IMR-90 (cell line): Measurements from ENCODE around the gene DYRK1B. TPM values are rescaled to one million over a fixed set of nuclear protein-coding genes. Genes with fewer than 3 reads are reported as not detected.

ENCODE experiments used
- ATAC-seq: fragments of 200-7000 bp; cut with Tn5 transposase; 2 replicates; pipeline ENCODE4 v1.9.1; 2020; ENCODE audit warnings: low read depth, mild to moderate bottlenecking, moderate library complexity
- BruUV-seq: library from RNA; stranded (reverse); fragments of 400-500 nt; replicated peaks from 2 replicates; lab custom pipeline; 2021; lab: Mats Ljungman, UMichigan
- CTCF ChIA-PET: fragments of 300-600 bp; formaldehyde crosslinking; extraction: SDS; loops from one replicate; lab custom pipeline; 2021; ENCODE audit warnings: antibody characterized with exemption; lab: Yijun Ruan, JAX
- POLR2A ChIA-PET: fragments of 300-600 bp; sonication (Branson Sonifier 250); formaldehyde crosslinking; loops from one replicate; lab custom pipeline; 2022; ENCODE audit warnings: antibody characterized with exemption; ENCODE audit not compliant: unreplicated experiment; lab: Charles Lee
- DNase-seq: peaks from one replicate; pipeline ENCODE4 v3.0.0; 2013
- H2AFZ ChIP-seq: replicated peaks from 2 replicates; pipeline ENCODE3; 2013; ENCODE audit warnings: low read length, mild to moderate bottlenecking; ENCODE audit not compliant: poor library complexity
- H2AK5ac ChIP-seq: 2 replicates; pipeline ENCODE4 v1.6.1; 2013; ENCODE audit warnings: low read depth, low read length, inconsistent platforms
- H2AK9ac ChIP-seq: replicated peaks from 2 replicates; pipeline ENCODE3; 2013; ENCODE audit warnings: mild to moderate bottlenecking, low read depth, low read length, moderate library complexity; ENCODE audit not compliant: poor library complexity
- H2BK120ac ChIP-seq: 2 replicates; pipeline ENCODE4 v1.6.1; 2013; ENCODE audit warnings: low read depth, low read length, inconsistent platforms
- H2BK15ac ChIP-seq: 3 replicates; pipeline ENCODE4 v1.6.1; 2013; ENCODE audit warnings: low read depth, low read length, inconsistent platforms
- H2BK20ac ChIP-seq: 2 replicates; pipeline ENCODE4 v1.6.1; 2013; ENCODE audit warnings: low read depth, mild to moderate bottlenecking, inconsistent platforms, low read length, moderate library complexity
- H2BK5ac ChIP-seq: 2 replicates; pipeline ENCODE4 v1.6.1; 2013; ENCODE audit warnings: mild to moderate bottlenecking, low read depth, low read length, inconsistent platforms; ENCODE audit not compliant: poor library complexity, severe bottlenecking
- H3K14ac ChIP-seq: replicated peaks from 2 replicates; pipeline ENCODE4 v1.6.1; 2013; ENCODE audit warnings: low read depth, low read length, inconsistent platforms
- H3K18ac ChIP-seq: 2 replicates; pipeline ENCODE4 v1.6.1; 2013; ENCODE audit warnings: low read depth, low read length, control low read depth
- H3K23ac ChIP-seq: 2 replicates; pipeline ENCODE4 v1.6.1; 2013; ENCODE audit warnings: low read depth, low read length, inconsistent platforms
- H3K27ac ChIP-seq: 2 replicates; pipeline ENCODE4 v1.5.1; 2013; ENCODE audit warnings: mild to moderate bottlenecking, control low read depth, low read length; ENCODE audit not compliant: insufficient read depth
- H3K27me3 ChIP-seq: 2 replicates; pipeline ENCODE4 v1.6.1; 2013; ENCODE audit warnings: low read length; ENCODE audit not compliant: control insufficient read depth, insufficient read depth
- H3K36me3 ChIP-seq: 2 replicates; pipeline ENCODE4 v1.6.1; 2013; ENCODE audit warnings: low read length, mixed read lengths; ENCODE audit not compliant: control insufficient read depth, insufficient read depth
- H3K4ac ChIP-seq: 2 replicates; pipeline ENCODE4 v1.6.1; 2013; ENCODE audit warnings: low read depth, low read length, inconsistent platforms
- H3K4me1 ChIP-seq: 2 replicates; pipeline ENCODE4 v1.6.1; 2013; ENCODE audit warnings: low read length, mixed read lengths; ENCODE audit not compliant: control insufficient read depth, insufficient read depth
- H3K4me2 ChIP-seq: 2 replicates; pipeline ENCODE4 v1.6.1; 2013; ENCODE audit warnings: low read depth, mild to moderate bottlenecking, control low read depth, low read length, moderate library complexity
- H3K4me3 ChIP-seq: 2 replicates; pipeline ENCODE4 v1.5.1; 2013; ENCODE audit warnings: low read depth, mild to moderate bottlenecking, control low read depth, low read length, moderate library complexity; ENCODE audit not compliant: insufficient read depth
- H3K56ac ChIP-seq: 2 replicates; pipeline ENCODE4 v1.6.1; 2013; ENCODE audit warnings: low read length, inconsistent platforms; ENCODE audit not compliant: insufficient read depth; ENCODE audit errors: extremely low read depth
- H3K79me1 ChIP-seq, 2 experiments: 2 replicates each; pipeline ENCODE4 v1.6.1; 2013; ENCODE audit warnings: low read length in 2 of 2, inconsistent platforms in 1 of 2, low read depth in 1 of 2
- H3K9ac ChIP-seq: 2 replicates; pipeline ENCODE4 v1.6.1; 2013; ENCODE audit warnings: low read depth, low read length, control low read depth
- H3K9me1 ChIP-seq: 2 replicates; pipeline ENCODE4 v1.6.1; 2013; ENCODE audit warnings: low read length, inconsistent platforms; ENCODE audit not compliant: insufficient read depth
- H3K9me3 ChIP-seq: 2 replicates; pipeline ENCODE4 v1.6.1; 2013; ENCODE audit warnings: low read length; ENCODE audit not compliant: control insufficient read depth, insufficient read depth
- H4K20me1 ChIP-seq: 2 replicates; pipeline ENCODE4 v1.6.1; 2013; ENCODE audit warnings: low read length, inconsistent platforms; ENCODE audit not compliant: insufficient read depth
- H4K5ac ChIP-seq: 2 replicates; pipeline ENCODE4 v1.6.1; 2013; ENCODE audit warnings: mild to moderate bottlenecking, low read depth, low read length, control low read depth
- H4K8ac ChIP-seq, 2 experiments: 2 replicates each; pipeline ENCODE4 v1.6.1; 2013; ENCODE audit warnings: low read depth in 2 of 2, low read length in 2 of 2, control low read depth in 1 of 2, inconsistent platforms in 1 of 2
- H4K91ac ChIP-seq: 2 replicates; pipeline ENCODE4 v1.6.1; 2013; ENCODE audit warnings: low read depth, low read length, inconsistent platforms; ENCODE audit not compliant: insufficient read depth
- BHLHE40 ChIP-seq: fragments of 150-350 bp; IDR thresholded peaks from 2 replicates; pipeline ENCODE4 v1.6.1; 2016; ENCODE audit warnings: mild to moderate bottlenecking, low read depth, low read length
- CEBPB ChIP-seq: IDR thresholded peaks from 2 replicates; pipeline ENCODE4 v1.6.1; 2012; ENCODE audit warnings: low read depth, low read length, improper control_type of control experiment
- CHD1 ChIP-seq: IDR thresholded peaks from 2 replicates; pipeline ENCODE4 v1.6.1; 2012; ENCODE audit warnings: low read depth, low read length, improper control_type of control experiment
- CTCF ChIP-seq: conservative IDR thresholded peaks from 2 replicates; pipeline ENCODE4 v1.5.1; 2012; ENCODE audit warnings: mild to moderate bottlenecking, low read depth, low read length, improper control_type of control experiment
- ELK1 ChIP-seq: fragments of 150-350 bp; IDR thresholded peaks from 2 replicates; pipeline ENCODE4 v1.6.1; 2016; ENCODE audit warnings: low read depth, mild to moderate bottlenecking, low read length, moderate library complexity, borderline replicate concordance
- FOS ChIP-seq: fragments of 150-350 bp; IDR thresholded peaks from 2 replicates; pipeline ENCODE4 v1.6.1; 2016; ENCODE audit warnings: low read depth, low read length
- MAFK ChIP-seq: IDR thresholded peaks from 2 replicates; pipeline ENCODE4 v1.6.1; 2012; ENCODE audit warnings: low read depth, low read length, improper control_type of control experiment
- MAZ ChIP-seq: IDR thresholded peaks from 2 replicates; pipeline ENCODE4 v1.6.1; 2012; ENCODE audit warnings: low read depth, mild to moderate bottlenecking, low read length, improper control_type of control experiment, moderate library complexity, borderline replicate concordance
- MXI1 ChIP-seq: IDR thresholded peaks from 2 replicates; pipeline ENCODE4 v1.6.1; 2012; ENCODE audit warnings: low read depth, mild to moderate bottlenecking, low read length, moderate library complexity, borderline replicate concordance
- NFE2L2 ChIP-seq: fragments of 150-350 bp; IDR thresholded peaks from 2 replicates; pipeline ENCODE4 v1.6.1; 2016; ENCODE audit warnings: low read depth, mild to moderate bottlenecking, low read length
- POLR2A ChIP-seq: IDR thresholded peaks from 2 replicates; pipeline ENCODE4 v1.6.1; 2012; ENCODE audit warnings: mild to moderate bottlenecking, low read depth, low read length
- RAD21 ChIP-seq: IDR thresholded peaks from 2 replicates; pipeline ENCODE4 v1.6.1; 2012; ENCODE audit warnings: low read length, improper control_type of control experiment
- RCOR1 ChIP-seq: IDR thresholded peaks from 2 replicates; pipeline ENCODE4 v1.6.1; 2012; ENCODE audit warnings: mild to moderate bottlenecking, low read length, improper control_type of control experiment; ENCODE audit not compliant: insufficient replicate concordance
- RFX5 ChIP-seq: IDR thresholded peaks from 2 replicates; pipeline ENCODE4 v1.8.0; 2012; ENCODE audit warnings: low read depth, mild to moderate bottlenecking, low read length, moderate library complexity
- SMC3 ChIP-seq: fragments of 150-350 bp; IDR thresholded peaks from 2 replicates; pipeline ENCODE4 v1.6.1; 2016; ENCODE audit warnings: low read depth, mild to moderate bottlenecking, antibody characterized with exemption, low read length, moderate library complexity
- USF2 ChIP-seq: fragments of 150-350 bp; IDR thresholded peaks from 2 replicates; pipeline ENCODE4 v1.6.1; 2017; ENCODE audit warnings: mild to moderate bottlenecking, antibody characterized with exemption, low read length, low read depth
- WGBS, 2 experiments: methylation state at CpG; one replicate each; pipeline versions ENCODE4 v1.1.5 to v1.1.7; 2013; ENCODE audit warnings: missing lambda C conversion rate in 2 of 2; ENCODE audit not compliant: insufficient read length in 1 of 2; ENCODE audit errors: extremely low coverage in 2 of 2; 5-methylcytosine and 5-hydroxymethylcytosine counted together
- dilution Hi-C: fragments of 300-500 bp; cut with HindIII; formaldehyde crosslinking; loops from one replicate; pipeline ENCODE4 v1.14.3; 2018; ENCODE audit warnings: low sequenced_read_pairs; ENCODE audit not compliant: unreplicated experiment
- in situ Hi-C: fragments of 300-500 bp; cut with MboI; formaldehyde crosslinking; loops from 3 replicates; pipeline ENCODE4 v1.14.3; 2019; ENCODE audit warnings: low sequenced_read_pairs, inconsistent platforms, mixed read lengths
- intact Hi-C: fragments of 100-400 bp; cut with micrococcal nuclease; formaldehyde crosslinking; loops from 2 replicates; pipeline ENCODE4 v1.10.0; 2022
- polyA plus RNA-seq, 3 experiments: library from polyadenylated mRNA; depleted of rRNA; stranded (reverse); fragments of >200 nt; gene quantifications; 2 replicates each; pipeline ENCODE4 v1.2.3, GENCODE V29; 2012; ENCODE audit warnings: low replicate concordance in 1 of 3
- total RNA-seq: library from RNA; depleted of rRNA; stranded (reverse); fragments of >200 nt; gene quantifications from 2 replicates; pipeline ENCODE4 v1.2.3, GENCODE V29; 2012

The DYRK1B gene
- total and polyA plus RNA-seq, 2 of the 4 experiments (the other 2 are of a cell fraction): 2.7 to 11.4 TPM

GRCh38 chr19:39865953-39866352 lies 32.0 kb upstream of the DYRK1B start:
- Histone ChIP-seq H2AFZ (no peak overlapping the region), H3K9me1 (no peaks in the 10 kb centered on the region), H2BK20ac (no peak overlapping the region), H4K8ac (no peak overlapping the region), H3K23ac (no peak overlapping the region), H3K79me1 (no peaks in the 10 kb centered on the region), H2AK9ac (no peak overlapping the region), H3K9me3 (no peaks in the 10 kb centered on the region), H3K4me3 (no peak overlapping the region), H3K9ac (no peak overlapping the region), H2BK15ac (no peak overlapping the region), H3K4ac (no peak overlapping the region), H3K56ac (no peak overlapping the region), H3K27ac (no peak overlapping the region), H3K4me1 (no peaks in the 10 kb centered on the region), H2BK120ac (no peak overlapping the region), H2AK5ac (no peak overlapping the region), H3K18ac (no peak overlapping the region), H3K27me3 (no peaks in the 10 kb centered on the region), H4K20me1 (no peaks in the 10 kb centered on the region), H3K36me3 (no peaks in the 10 kb centered on the region), H3K14ac (no peak overlapping the region), H3K4me2 (no peak overlapping the region), H4K5ac (no peak overlapping the region), H2BK5ac (no peak overlapping the region), H4K91ac (no peak overlapping the region)
- ChIA-PET POLR2A (no interaction called here), CTCF (no interaction called here)
- no TSS peak for BruUV-seq
- DNase-seq (no peak), ATAC-seq (no peak)
- intact Hi-C loops (no loop called here), in situ Hi-C loops (no loop called here), dilution Hi-C loops (no loop called here)
- no CpG with 5 or more reads among the region's 5 CpGs for WGBS, 2 experiments
- TF ChIP-seq MAFK (no peak), MAZ (no peak), USF2 (no peak), RCOR1 (no peak), FOS (no peak), SMC3 (no peak), POLR2A (no peak), CHD1 (no peak), NFE2L2 (no peak), RAD21 (no peak), BHLHE40 (no peak), ELK1 (no peak), CEBPB (no peak), CTCF (no peak), RFX5 (no peak), MXI1 (no peak)
